GM06990 (cell line): ENCODE results near the gene MRPL21.

ENCODE experiments used
- DNase-seq: peaks from one replicate; pipeline ENCODE4 v3.0.0-alpha.2; 2011; ENCODE audit not compliant: insufficient read length; ENCODE audit errors: extremely low read depth
- H3K27me3 ChIP-seq: replicated peaks from 2 replicates; pipeline ENCODE4 v1.6.0; 2011; ENCODE audit warnings: low read length; ENCODE audit not compliant: control insufficient read depth, insufficient read depth
- H3K36me3 ChIP-seq: 2 replicates; pipeline ENCODE4 v1.5.1; 2011; ENCODE audit warnings: low read length; ENCODE audit not compliant: control insufficient read depth, insufficient read depth
- H3K4me3 ChIP-seq: replicated peaks from 2 replicates; pipeline ENCODE4 v1.5.1; 2011; ENCODE audit warnings: low read depth, mild to moderate bottlenecking, control low read depth, low read length
- CTCF ChIP-seq: IDR thresholded peaks from 2 replicates; pipeline ENCODE4 v1.5.1; 2011; ENCODE audit warnings: low read length, control low read depth, mild to moderate bottlenecking, inconsistent platforms; ENCODE audit not compliant: insufficient read depth, poor library complexity, severe bottlenecking

MRPL21 gene

GRCh38 chr11:68936358-68936636 is 32.7 kb upstream of the MRPL21 start:
- H3K36me3 ChIP-seq: peaks cover 45% of the 10 kb centered on the region
- no peak for TF ChIP-seq CTCF
- DNase-seq: no peak

GRCh38 chr11:68935516-68936357 is 32.1 kb upstream of the MRPL21 start:
- Histone ChIP-seq H3K27me3 (no peaks in the 10 kb centered on the region), H3K36me3 (peaks cover 46% of the 10 kb centered on the region), H3K4me3 (no peak overlapping the region)
- no peak for DNase-seq
- TF ChIP-seq CTCF: no peak

More at GRCh38 chr11:68936358-68936636, 32.7 kb upstream of the MRPL21 start:
- Histone ChIP-seq H3K27me3 (no peaks in the 10 kb centered on the region), H3K4me3 (no peak overlapping the region)

GRCh38 chr11:68935066-68935465 is 31.4 kb upstream of the MRPL21 start:
- no peak for TF ChIP-seq CTCF
- H3K36me3 ChIP-seq: peaks cover 49% of the 10 kb centered on the region
- no peak for DNase-seq
- no peak overlapping the region for H3K4me3 ChIP-seq
- no peaks in the 10 kb centered on the region for H3K27me3 ChIP-seq

- Histone ChIP-seq H3K36me3 (peaks cover 46% of the 10 kb centered on the region), H3K4me3 (no peak overlapping the region), H3K27me3 (no peaks in the 10 kb centered on the region)
- no peak for DNase-seq
- no peak for TF ChIP-seq CTCF
Measured at GRCh38 chr11:68934666-68935065, 31.0 kb upstream of the MRPL21 start.

- Histone ChIP-seq H3K27me3 (no peaks in the 10 kb centered on the region), H3K4me3 (no peak overlapping the region), H3K36me3 (peaks cover 48% of the 10 kb centered on the region)
- no peak for DNase-seq
- TF ChIP-seq CTCF: no peak
Measured at GRCh38 chr11:68934321-68934645, 30.7 kb upstream of the MRPL21 start.
